Liver (tissue), 10 donors: ENCODE data around the gene JAG1. TPM values are rescaled to one million over a fixed set of nuclear protein-coding genes. Genes with fewer than 3 reads are reported as not detected.
"Not testable (repeated sequence)": the region's sequence is repeated elsewhere in the genome, so short reads cannot be mapped to it uniquely, and the experiment has no call there.

Experiments
- DNase-seq: peaks from one replicate; pipeline ENCODE4 v3.0.0-alpha.2; 2017; ENCODE audit warnings: low spot score
- H3K27ac ChIP-seq, 2 donors: one replicate each; pipeline ENCODE4 v1.7.0; 2013; ENCODE audit warnings: inconsistent platforms in 2 of 2, low read length in 2 of 2, control low read depth in 1 of 2, low read depth in 1 of 2, mild to moderate bottlenecking in 1 of 2
- H3K27me3 ChIP-seq, 4 donors: one replicate each; pipeline versions ENCODE4 v1.6.1 to v1.7.0; 2013; ENCODE audit warnings: low read length in 3 of 4, inconsistent platforms in 1 of 4, mild to moderate bottlenecking in 1 of 4, moderate library complexity in 1 of 4; ENCODE audit not compliant: control insufficient read depth in 4 of 4, insufficient read depth in 4 of 4
- H3K36me3 ChIP-seq, 4 donors: one replicate each; pipeline versions ENCODE4 v1.6.1 to v1.7.0; 2013; ENCODE audit warnings: low read length in 3 of 4, mild to moderate bottlenecking in 3 of 4, low read depth in 1 of 4, moderate library complexity in 1 of 4; ENCODE audit not compliant: control insufficient read depth in 4 of 4, insufficient read depth in 3 of 4
- H3K4me1 ChIP-seq, 4 donors: one replicate each; pipeline versions ENCODE4 v1.6.1 to v1.7.0; 2013; ENCODE audit warnings: low read length in 3 of 4, mild to moderate bottlenecking in 3 of 4, moderate library complexity in 1 of 4; ENCODE audit not compliant: control insufficient read depth in 4 of 4, insufficient read depth in 4 of 4
- H3K4me3 ChIP-seq, 3 donors: one replicate each; pipeline versions ENCODE4 v1.6.1 to v1.7.0; 2013; ENCODE audit warnings: low read length in 3 of 3, control low read depth in 1 of 3, low read depth in 1 of 3, mild to moderate bottlenecking in 1 of 3
- H3K9ac ChIP-seq, 2 donors: one replicate each; pipeline ENCODE4 v1.7.0; 2013; ENCODE audit warnings: low read length in 2 of 2, mild to moderate bottlenecking in 2 of 2, moderate library complexity in 2 of 2, control low read depth in 1 of 2, low read depth in 1 of 2
- H3K9me3 ChIP-seq, 4 donors: one replicate each; pipeline versions ENCODE4 v1.6.1 to v1.7.0; 2013; ENCODE audit warnings: low read length in 3 of 4; ENCODE audit not compliant: control insufficient read depth in 4 of 4
- ATF3 ChIP-seq: IDR thresholded peaks from 2 replicates; pipeline ENCODE4 v1.6.1; 2016; ENCODE audit warnings: antibody characterized with exemption
- CTCF ChIP-seq: fragments of 150-350 bp; IDR thresholded peaks from 2 replicates; pipeline ENCODE4 v1.5.1; 2017; ENCODE audit warnings: improper control_type of control experiment, low read depth, low read length; ENCODE audit not compliant: missing input control
- EGR1 ChIP-seq, 2 donors: IDR thresholded peaks; 2 replicates each; pipeline ENCODE4 v1.6.1; 2016 to 2018; ENCODE audit warnings: antibody characterized with exemption in 2 of 2, low read depth in 2 of 2
- FOXA1 ChIP-seq: IDR thresholded peaks from 2 replicates; pipeline ENCODE4 v1.6.1; 2016; ENCODE audit warnings: antibody characterized with exemption
- FOXA2 ChIP-seq: IDR thresholded peaks from 2 replicates; pipeline ENCODE4 v1.6.1; 2016; ENCODE audit warnings: antibody characterized with exemption
- HNF4A ChIP-seq, 2 donors: conservative IDR thresholded peaks; 2 replicates each; pipeline ENCODE4 v1.6.1; 2016; ENCODE audit warnings: antibody characterized with exemption in 2 of 2, mild to moderate bottlenecking in 2 of 2
- HNF4G ChIP-seq: IDR thresholded peaks from 2 replicates; pipeline ENCODE4 v1.6.1; 2016; ENCODE audit warnings: antibody characterized with exemption
- JUND ChIP-seq, 2 donors: IDR thresholded peaks; 2 replicates each; pipeline ENCODE4 v1.6.1; 2016; ENCODE audit warnings: antibody characterized with exemption in 2 of 2
- MAX ChIP-seq: IDR thresholded peaks from 2 replicates; pipeline ENCODE4 v1.6.1; 2016; ENCODE audit warnings: antibody characterized with exemption
- NR2F2 ChIP-seq: IDR thresholded peaks from 2 replicates; pipeline ENCODE4 v1.6.1; 2016; ENCODE audit warnings: antibody characterized with exemption
- RXRA ChIP-seq, 2 donors: IDR thresholded peaks; 2 replicates each; pipeline ENCODE4 v1.6.1; 2017 to 2018; ENCODE audit warnings: antibody characterized with exemption in 2 of 2, mild to moderate bottlenecking in 1 of 2
- TAF1 ChIP-seq: conservative IDR thresholded peaks from 2 replicates; pipeline ENCODE4 v1.6.1; 2016; ENCODE audit warnings: antibody characterized with exemption, mild to moderate bottlenecking
- YY1 ChIP-seq: IDR thresholded peaks from 2 replicates; pipeline ENCODE4 v1.6.1; 2016; ENCODE audit warnings: antibody characterized with exemption, mild to moderate bottlenecking
- WGBS: extraction: QIAGEN DNeasy Blood & Tissue Kit; methylation state at CpG from one replicate; pipeline ENCODE4 v1.1.7; 2013; 5-methylcytosine and 5-hydroxymethylcytosine counted together
- polyA plus RNA-seq, 2 donors: library from polyadenylated mRNA; stranded (reverse) in 1 of 2; unstranded in 1 of 2; fragments of 200-250 nt in 1 of 2; fragments of >200 nt in 1 of 2; fragmentation: Nextera tagmentation in 1 of 2; extraction: Ambion mirVana in 1 of 2; gene quantifications; one replicate each; pipeline versions ENCODE4 v1.2.1 to v1.2.3, GENCODE V29; 2013 to 2015
- small RNA-seq: library from RNA; depleted of rRNA; stranded (forward); fragments of <200 nt; gene quantifications from one replicate; pipeline ENCODE3, GENCODE V24; 2014
- total RNA-seq, 2 donors: library from RNA; depleted of rRNA; stranded (reverse); fragments of >200 nt; gene quantifications; one replicate each; pipeline ENCODE4 v1.2.3, GENCODE V29; 2014
- donor health status: healthy.
- donor health status: healthy.
- donor health status: healthy.
- donor health status: healthy.
- donor health status: healthy.

Gene JAG1
- total and polyA plus RNA-seq, 4 donors = 1.8 to 16.6 (median 4.6) TPM

- TF ChIP-seq CTCF = no peak
- TF ChIP-seq EGR1 (IDR thresholded peaks at IDR 0.05; ENCODE audit: low read depth in 2 of 2) = no peak
- TF ChIP-seq FOXA2 = no peak
- no peak for TF ChIP-seq RXRA (IDR thresholded peaks at IDR 0.05)
- no peak for TF ChIP-seq FOXA1
- TF ChIP-seq NR2F2 = no peak
- no peak for TF ChIP-seq YY1
- TF ChIP-seq TAF1 = no peak
- TF ChIP-seq HNF4G = no peak
These were observed 79.4 kb downstream of the JAG1 start (continued) for GRCh38 chr20:10594296-10594868.

- H3K27ac ChIP-seq = no peak overlapping the region
These were observed 81.8 kb downstream of the JAG1 start for GRCh38 chr20:10591946-10592521.

GRCh38 chr20:10590950-10591671, 82.7 kb downstream of the JAG1 start:
- no peak for DNase-seq
- WGBS = 97% methylated on average over 1 of the region's 1 CpG

More at GRCh38 chr20:10591946-10592521, 81.8 kb downstream of the JAG1 start:
- no peak for DNase-seq
- no peaks in the 10 kb centered on the region for H3K27me3 ChIP-seq
- H3K9me3 ChIP-seq = no peaks in the 10 kb centered on the region
- H3K4me1 ChIP-seq = no peaks in the 10 kb centered on the region
- no peak overlapping the region for H3K4me3 ChIP-seq
- H3K36me3 ChIP-seq = peaks cover 0 to 2% (median 0%) of the 10 kb centered on the region in 4 donors
- WGBS = 89% methylated on average over 2 of the region's 2 CpGs
- TF ChIP-seq FOXA1 (no peak), ATF3 (no peak), MAX (no peak), JUND (IDR thresholded peaks at IDR 0.05) (peak in 1 of 2 donors; percentile 26)
- H3K9ac ChIP-seq = no peak overlapping the region

GRCh38 chr20:10590446-10590845, 83.4 kb downstream of the JAG1 start:
- H3K9ac ChIP-seq, H3K36me3 ChIP-seq, DNase-seq, H3K27ac ChIP-seq, H3K4me3 ChIP-seq, H3K9me3 ChIP-seq, H3K27me3 ChIP-seq, H3K4me1 ChIP-seq: not testable (repeated sequence)
- 97% methylated on average over 10 of the region's 10 CpGs for WGBS

More at GRCh38 chr20:10590950-10591671, 82.7 kb downstream of the JAG1 start:
- no peaks in the 10 kb centered on the region for H3K4me1 ChIP-seq
- H3K36me3 ChIP-seq = peaks cover 0 to 2% (median 0%) of the 10 kb centered on the region in 4 donors
- H3K9ac ChIP-seq = no peak overlapping the region
- TF ChIP-seq FOXA1 (no peak), HNF4A (conservative IDR thresholded peaks at IDR 0.05) (peak in 1 of 2 donors; percentile 13)
- no peaks in the 10 kb centered on the region for H3K9me3 ChIP-seq
- H3K4me3 ChIP-seq = no peak overlapping the region
- no peak overlapping the region for H3K27ac ChIP-seq
- H3K27me3 ChIP-seq = no peaks in the 10 kb centered on the region

Small RNA genes lying within 50 kb of the gene (small RNA-seq; reads per million reads assigned to genes)
- not detected for gene MIR6870

Other genes starting within 250 kb of the JAG1 start
- gene MKKS, start 239.8 kb downstream of the JAG1 start, total RNA-seq = 10 to 100 TPM in 1 of 2 donors, 1 to 10 TPM in 1; 8.3 to 19.1 TPM
- 10 to 100 TPM; 12.8 to 16.5 TPM for gene MKKS, start 239.8 kb downstream of the JAG1 start, polyA plus RNA-seq
- gene SLX4IP, start 238.7 kb downstream of the JAG1 start, total RNA-seq = 1 to 10 TPM; 3.1 to 3.4 TPM
- gene SLX4IP, start 238.7 kb downstream of the JAG1 start, polyA plus RNA-seq = 1 to 10 TPM; 1.1 to 2.4 TPM